RWPE1 (cell line): ENCODE results near the gene PCDH9.

Experiments
- CTCF ChIA-PET: fragments of 350-600 bp; sonication (Branson Sonifier 250); formaldehyde crosslinking; extraction: SDS; loops from one replicate; lab custom pipeline; 2021; lab: Yijun Ruan, JAX
- POLR2A ChIA-PET: fragments of 400-600 bp; formaldehyde crosslinking; extraction: SDS; loops from one replicate; lab custom pipeline; 2020; ENCODE audit warnings: antibody characterized with exemption; ENCODE audit not compliant: low non-redundant PET; lab: Yijun Ruan, JAX
- DNase-seq: peaks from one replicate; pipeline ENCODE4 v3.0.0; 2012; ENCODE audit warnings: low spot score
- H3K27ac ChIP-seq: fragments of 450-650 bp; 2 replicates; pipeline ENCODE4 v1.5.1; 2017
- TF ChIP-seq, protein P1 (sequence below): fragments of 450-650 bp; conservative IDR thresholded peaks from 2 replicates; pipeline ENCODE4 v1.5.1; 2017; ENCODE audit warnings: low read depth, mild to moderate bottlenecking

Gene PCDH9

DNA sequence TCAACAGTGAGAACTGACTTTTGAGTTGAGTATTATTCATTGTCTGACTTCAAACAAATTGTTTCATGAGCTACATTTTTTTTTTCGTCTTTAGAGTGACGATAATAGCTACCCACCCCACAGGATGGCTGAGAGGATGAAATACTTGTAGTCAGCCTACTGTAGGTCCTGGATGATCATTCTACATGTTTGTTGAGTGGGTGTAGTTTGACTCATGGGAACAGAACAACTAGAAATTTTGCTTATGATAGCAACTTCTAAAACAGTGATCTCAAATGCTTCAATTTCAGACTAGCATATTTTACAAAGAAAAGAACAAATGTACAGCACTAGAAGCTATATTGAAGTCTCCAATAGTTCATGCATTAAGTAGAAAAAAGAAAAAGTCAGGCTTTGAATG, 651.8 kb downstream of the PCDH9 start:
- no peak for DNase-seq
- H3K27ac ChIP-seq = no peak overlapping the region
- TF ChIP-seq, protein P1, sequence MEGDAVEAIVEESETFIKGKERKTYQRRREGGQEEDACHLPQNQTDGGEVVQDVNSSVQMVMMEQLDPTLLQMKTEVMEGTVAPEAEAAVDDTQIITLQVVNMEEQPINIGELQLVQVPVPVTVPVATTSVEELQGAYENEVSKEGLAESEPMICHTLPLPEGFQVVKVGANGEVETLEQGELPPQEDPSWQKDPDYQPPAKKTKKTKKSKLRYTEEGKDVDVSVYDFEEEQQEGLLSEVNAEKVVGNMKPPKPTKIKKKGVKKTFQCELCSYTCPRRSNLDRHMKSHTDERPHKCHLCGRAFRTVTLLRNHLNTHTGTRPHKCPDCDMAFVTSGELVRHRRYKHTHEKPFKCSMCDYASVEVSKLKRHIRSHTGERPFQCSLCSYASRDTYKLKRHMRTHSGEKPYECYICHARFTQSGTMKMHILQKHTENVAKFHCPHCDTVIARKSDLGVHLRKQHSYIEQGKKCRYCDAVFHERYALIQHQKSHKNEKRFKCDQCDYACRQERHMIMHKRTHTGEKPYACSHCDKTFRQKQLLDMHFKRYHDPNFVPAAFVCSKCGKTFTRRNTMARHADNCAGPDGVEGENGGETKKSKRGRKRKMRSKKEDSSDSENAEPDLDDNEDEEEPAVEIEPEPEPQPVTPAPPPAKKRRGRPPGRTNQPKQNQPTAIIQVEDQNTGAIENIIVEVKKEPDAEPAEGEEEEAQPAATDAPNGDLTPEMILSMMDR = no peak
- ChIA-PET POLR2A (no interaction called here), CTCF (no interaction called here)

DNA sequence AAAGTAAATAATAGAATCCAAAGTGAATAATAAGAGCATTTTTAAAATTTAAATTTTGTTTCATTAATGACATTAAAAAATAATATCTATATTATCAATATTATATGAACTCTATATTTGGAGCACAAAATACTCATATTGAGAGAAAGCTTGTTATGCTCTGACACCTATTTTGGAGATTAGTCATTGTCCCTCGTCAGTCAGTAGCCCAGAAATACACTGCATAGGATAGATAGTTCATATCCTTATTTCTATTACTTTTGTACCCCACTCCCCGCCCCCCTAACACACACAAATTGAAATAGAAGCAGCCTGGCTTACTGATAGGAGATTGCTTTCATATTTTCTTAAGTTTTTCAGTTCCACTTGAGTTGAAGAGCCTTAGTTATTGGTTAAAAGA, 652.8 kb downstream of the PCDH9 start:
- no peak overlapping the region for H3K27ac ChIP-seq
- CTCF ChIA-PET = interaction anchor here (0.9 kb wide), 1 partner anchor 41 kb away, joined by 3 read pairs; no protein-coding TSS in a partner anchor

DNA sequence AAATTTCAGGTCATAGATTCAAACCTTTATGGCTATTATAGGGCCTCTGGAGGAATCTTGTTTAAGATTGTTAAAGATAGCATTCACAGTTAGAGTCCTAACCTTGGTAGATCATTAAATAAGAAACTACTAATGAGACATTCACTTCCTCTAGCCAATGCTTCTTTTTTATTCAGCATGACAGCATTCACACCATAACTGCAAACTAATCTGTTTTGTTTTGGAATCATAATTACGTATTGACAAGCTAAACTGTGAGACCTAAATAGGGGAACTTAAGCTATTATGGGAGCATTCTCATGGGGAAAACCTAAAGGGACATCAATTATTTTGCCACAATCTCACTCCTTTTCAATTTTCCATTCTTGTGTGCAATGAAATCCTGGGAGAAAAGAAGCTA, 653.8 kb downstream of the PCDH9 start:
- H3K27ac ChIP-seq = no peak overlapping the region
- ChIA-PET POLR2A (no interaction called here), CTCF (interaction anchor here (0.9 kb wide), 1 partner anchor 42 kb away, joined by 3 read pairs; no protein-coding TSS in a partner anchor)
- TF ChIP-seq, protein P1 = no peak
- no peak for DNase-seq

More for the DNA sequence above, 652.8 kb downstream of the PCDH9 start:
- TF ChIP-seq, protein P1 = no peak
- DNase-seq = no peak
- POLR2A ChIA-PET = no interaction called here

DNA sequence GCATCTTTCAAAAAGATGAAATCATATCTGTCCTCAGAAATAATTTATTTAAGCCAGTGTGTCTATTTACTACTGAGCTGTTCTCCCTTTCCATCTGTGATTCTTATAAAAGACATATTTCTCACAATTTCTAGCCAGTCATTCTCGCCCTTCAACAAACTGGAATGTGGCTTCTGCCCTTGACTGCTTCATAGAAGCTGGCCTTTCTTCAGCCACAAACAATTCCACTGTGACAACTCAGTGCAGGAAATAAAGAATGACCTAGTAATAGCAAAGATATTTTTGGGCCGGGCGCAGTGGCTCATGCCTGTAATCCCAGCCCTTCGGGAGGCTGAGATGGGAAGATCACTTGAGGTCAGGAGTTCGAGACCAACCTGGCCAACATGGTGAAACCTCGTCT, 655.5 kb downstream of the PCDH9 start:
- ChIA-PET CTCF (no interaction called here), POLR2A (no interaction called here)
- DNase-seq = no peak
- TF ChIP-seq, protein P1 = no peak
- no peak overlapping the region for H3K27ac ChIP-seq

DNA sequence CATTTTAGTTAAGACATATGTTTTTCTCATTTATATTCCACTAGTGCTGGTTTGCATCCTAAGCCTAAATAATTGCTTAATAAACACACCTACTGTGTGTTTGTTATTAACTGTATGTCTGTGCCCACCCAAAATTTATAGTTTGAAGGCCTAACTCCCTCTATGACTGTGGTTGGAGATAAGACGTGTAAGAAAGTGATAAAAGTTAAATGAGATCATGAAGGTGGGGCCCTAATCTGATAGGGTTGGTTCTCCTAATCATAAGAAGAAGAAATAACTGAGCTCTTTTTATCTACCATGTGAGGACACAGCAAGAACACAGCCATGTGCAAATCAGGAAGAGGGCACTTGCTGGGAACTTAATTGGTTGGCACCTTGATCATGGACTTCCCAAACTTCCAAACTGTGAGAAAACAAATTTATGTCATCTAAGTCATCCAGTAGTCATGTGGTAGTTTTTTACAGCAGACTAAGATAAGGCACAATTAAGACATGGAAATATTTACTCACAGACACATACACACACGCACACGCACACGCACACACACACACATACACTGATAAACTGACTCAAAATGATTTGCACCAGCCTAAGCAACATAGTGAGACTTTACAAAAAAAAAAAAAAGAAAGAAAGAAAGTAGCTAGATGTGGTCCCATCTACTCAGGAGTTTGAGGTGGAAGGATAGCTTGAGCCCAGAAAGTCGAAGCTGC, 662.1 kb downstream of the PCDH9 start:
- ChIA-PET CTCF (no interaction called here), POLR2A (no interaction called here)
- no peak overlapping the region for H3K27ac ChIP-seq
- no peak for DNase-seq
- TF ChIP-seq, protein P1 = no peak

DNA sequence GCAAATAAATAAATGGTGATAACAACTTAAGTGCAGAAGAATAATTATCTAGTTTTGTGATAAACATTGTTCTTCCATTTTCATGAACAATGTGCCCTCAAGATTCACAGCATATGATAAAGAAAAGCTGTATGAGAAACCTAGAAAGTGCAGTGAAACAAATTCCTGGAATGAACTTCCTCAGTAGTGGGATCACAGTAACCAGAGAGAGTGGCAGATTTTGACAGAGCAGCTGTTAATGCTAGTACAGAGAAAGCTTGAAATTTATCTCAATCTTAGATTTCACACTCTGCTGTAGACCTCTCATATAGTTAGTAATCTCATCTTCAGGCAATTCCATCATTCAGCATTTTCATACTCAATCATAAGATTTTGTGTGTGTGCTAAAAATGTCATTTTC, 664.9 kb downstream of the PCDH9 start:
- ChIA-PET POLR2A (no interaction called here), CTCF (no interaction called here)
- TF ChIP-seq, protein P1 = no peak
- no peak for DNase-seq
- no peak overlapping the region for H3K27ac ChIP-seq
